Femur (tissue), 1 donor: ENCODE measurements around the gene C2orf15.
"Not testable (repeated sequence)": the region's sequence is repeated elsewhere in the genome, so short reads cannot be mapped to it uniquely, and the experiment has no call there.

Experiments
- DNase-seq: peaks from one replicate; pipeline ENCODE4 v3.0.0-alpha.2; 2017

C2orf15 gene, protein sequence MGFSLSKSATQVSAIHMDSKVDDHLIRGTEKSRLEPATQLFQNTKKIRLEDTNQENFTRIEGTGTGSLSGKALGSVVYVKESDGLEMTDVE

GRCh38 chr2:99141110-99142108 is at the start of gene C2orf15:
C2orf15 (plus strand) TSS chr2:99141707; CDS start chr2:99150559, 8,852 bp downstream.
- peak; percentile 93 for DNase-seq

DNA sequence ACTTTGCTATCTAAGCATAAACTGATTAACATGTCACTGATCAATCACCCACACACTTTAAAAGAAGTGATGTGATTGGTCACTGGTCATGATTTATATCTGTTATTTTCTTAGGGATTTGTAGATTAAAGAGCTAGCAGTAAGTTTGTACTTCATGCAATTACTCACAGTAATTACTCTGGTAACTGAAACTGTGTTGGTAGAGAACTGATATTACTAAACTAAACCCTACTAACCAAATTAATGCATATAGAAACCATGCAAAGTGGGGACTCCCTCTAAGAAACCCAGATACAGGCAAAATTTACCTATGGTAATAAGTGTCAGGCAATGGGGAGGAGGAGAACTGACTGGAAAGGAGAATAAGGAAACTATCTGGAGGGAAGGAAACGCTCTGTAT is 44.8 kb upstream of the C2orf15 start:
- DNase-seq: no peak

DNA sequence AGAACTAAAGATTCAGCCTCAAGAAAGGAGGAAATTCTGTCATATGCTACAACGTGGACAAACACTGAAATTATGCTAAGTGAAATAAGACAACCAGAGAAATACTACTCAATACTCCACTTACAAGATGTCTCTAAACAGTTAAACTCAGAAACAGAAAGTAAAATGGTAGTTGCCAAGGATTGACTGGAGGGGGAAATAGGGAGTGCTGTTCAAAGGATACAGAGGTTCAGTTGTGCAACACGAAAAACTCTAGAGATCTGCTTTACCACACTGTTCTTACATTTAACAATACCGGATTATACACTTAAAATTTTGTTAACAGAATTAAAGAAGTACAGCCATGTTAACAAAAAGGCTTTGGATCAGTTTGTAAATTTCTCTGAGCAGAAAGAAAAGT is 39.8 kb upstream of the C2orf15 start:
- no peak for DNase-seq

DNA sequence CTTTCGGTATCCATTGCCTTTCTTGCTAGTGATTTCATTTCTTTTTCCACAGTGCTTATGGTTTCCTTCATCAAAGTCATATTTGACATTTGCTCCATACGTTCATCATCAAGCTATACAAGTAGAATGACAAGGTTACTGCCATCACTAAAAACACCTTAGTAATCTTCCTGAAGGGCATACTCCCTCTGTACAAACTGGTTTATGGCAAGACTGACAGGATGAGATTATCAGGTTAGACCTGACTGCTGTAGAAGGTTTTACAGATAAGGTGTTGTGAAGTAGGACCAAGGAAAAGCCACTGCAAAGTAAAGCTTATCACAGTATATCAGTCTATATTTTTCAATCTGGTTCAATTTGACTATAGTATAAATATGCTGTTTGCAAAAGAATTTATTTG is 37.5 kb upstream of the C2orf15 start:
- DNase-seq: no peak

GRCh38 chr2:99106913-99107312 is 34.6 kb upstream of the C2orf15 start:
- DNase-seq: no peak

GRCh38 chr2:99111236-99111635 is 30.3 kb upstream of the C2orf15 start:
- DNase-seq: no peak

DNA sequence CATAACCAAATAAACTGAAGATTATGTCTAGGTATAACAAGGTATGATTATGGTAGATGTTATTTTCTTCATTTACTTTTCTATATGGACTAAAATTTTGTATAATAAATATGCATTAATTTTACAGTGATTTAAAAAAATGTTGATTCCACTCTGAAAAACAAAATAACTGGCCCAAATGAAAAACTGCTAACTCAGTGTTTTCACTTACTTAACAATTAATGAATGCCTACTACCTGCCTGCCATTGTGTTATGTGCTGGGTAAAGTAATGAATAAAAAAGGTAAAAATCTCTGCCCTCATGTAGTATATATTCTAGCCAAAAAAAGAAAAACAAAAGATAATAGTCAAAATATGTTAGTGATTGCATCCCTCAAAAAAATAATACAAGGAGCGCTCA is 29.6 kb upstream of the C2orf15 start:
- no peak for DNase-seq

DNA sequence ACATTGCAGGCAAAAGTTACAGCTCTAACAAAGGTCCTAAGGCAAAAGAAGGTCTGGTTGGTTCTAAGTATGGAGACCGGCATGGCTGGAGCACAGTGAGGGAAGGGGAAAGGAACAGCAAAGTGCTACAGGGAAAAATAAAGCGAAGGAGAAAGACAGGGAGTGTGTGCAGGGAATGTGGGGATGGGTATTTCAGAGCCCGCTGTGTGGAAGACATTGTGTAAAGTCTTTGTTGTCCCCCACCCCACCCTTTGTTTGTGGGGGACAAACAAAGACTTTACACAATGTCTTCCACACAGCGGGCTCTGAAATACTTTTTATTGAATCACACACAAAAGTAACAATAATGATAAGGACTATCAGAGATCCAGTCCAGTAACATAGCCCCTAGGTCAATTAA is 28.9 kb upstream of the C2orf15 start:
- no peak for DNase-seq

- no peak for DNase-seq
Observed at GRCh38 chr2:99127981-99128380, 13.5 kb upstream of the C2orf15 start.

DNA sequence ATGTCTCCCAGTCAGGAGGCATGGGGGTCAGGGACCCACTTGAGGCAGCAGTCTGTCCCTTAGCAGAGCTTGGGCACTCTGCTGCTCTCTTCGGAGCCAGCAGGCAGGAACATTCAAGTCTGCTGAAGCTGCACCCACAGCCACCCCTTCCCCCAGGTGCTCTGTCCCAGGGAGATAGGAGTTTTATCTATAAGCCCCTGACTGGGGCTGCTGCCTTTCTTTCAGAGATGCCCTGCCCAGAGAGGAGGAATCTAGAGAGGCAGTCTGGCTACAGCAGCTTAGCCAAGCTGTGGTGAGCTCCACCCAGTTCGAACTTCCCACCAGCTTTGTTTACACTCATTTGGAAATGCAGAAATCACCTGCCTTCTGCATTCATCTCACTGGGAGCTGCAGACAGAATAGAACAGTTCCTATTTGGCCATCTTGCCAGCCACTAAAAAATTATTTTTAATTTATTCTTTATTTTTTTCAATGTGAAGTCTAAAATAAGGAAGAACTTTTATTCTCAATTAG is 6.4 kb upstream of the C2orf15 start:
- not testable (repeated sequence) for DNase-seq

- no peak for DNase-seq
Observed at GRCh38 chr2:99139003-99139402, 2.5 kb upstream of the C2orf15 start.

GRCh38 chr2:99140056-99140859 is 1.2 kb upstream of the C2orf15 start:
- no peak for DNase-seq

DNA sequence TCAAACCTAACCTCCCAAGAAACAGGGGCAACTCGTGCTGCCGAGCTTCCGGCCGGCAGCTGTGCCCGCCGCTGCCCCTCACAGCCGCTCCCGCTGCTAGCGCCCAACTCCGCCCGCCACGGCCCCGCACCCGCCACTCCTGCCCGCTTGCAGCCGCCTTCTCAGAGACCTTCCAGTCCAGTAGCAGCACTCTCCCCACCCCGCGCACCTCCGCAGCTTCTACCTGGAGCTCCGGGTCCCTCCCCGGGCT is 722 bp upstream of the C2orf15 start:
- no peak for DNase-seq

- no peak for DNase-seq
Observed at GRCh38 chr2:99150706-99151105, 9.2 kb downstream of the C2orf15 start.

GRCh38 chr2:99152199-99152895 is 10.8 kb downstream of the C2orf15 start:
- no peak for DNase-seq

DNA sequence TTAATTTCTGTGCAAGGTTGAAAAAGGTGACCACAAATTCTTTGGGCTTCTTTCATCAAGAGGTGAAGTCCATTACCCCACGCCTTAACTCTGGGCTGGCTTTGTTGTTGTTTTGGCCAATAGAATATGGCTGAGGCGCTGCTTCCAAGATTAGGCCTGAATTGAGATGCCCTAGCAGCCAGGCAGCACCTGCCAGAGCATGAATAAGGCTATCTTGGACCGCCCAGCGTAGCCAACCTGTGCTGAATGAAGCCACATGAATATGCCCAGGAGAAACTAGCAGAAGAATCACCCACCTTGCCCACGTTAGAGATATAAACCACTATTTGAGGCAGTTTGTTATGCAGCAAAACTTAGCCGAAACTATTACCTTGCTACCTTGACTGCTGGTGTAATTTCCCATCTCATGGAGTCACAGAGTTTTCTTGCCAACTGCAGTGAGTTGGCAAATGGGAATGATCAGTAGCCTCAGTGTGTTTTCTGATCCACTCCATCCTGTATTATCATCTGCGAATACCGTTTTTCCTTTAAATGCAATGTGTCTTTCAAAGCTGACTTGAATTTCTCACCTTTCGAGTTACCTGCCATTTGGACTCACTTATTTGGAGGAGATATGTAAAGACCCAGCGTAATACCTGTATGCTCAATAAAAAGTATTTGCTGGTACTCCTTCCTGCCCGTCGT is 12.6 kb downstream of the C2orf15 start:
- DNase-seq: no peak

- DNase-seq: peak; percentile 95
Observed at GRCh38 chr2:99154643-99155536, 13.4 kb downstream of the C2orf15 start, which contains the start of the genes LIPT1 and TSGA10. LIPT1 (plus strand) TSS chr2:99154967; CDS start chr2:99161958, 6,991 bp downstream. TSGA10 (minus strand) TSS chr2:99154942; CDS start chr2:99109439, 45,503 bp downstream.

- no peak for DNase-seq
Observed at GRCh38 chr2:99156891-99157290, 15.4 kb downstream of the C2orf15 start.

GRCh38 chr2:99158599-99158998 is 17.1 kb downstream of the C2orf15 start:
- DNase-seq: no peak

DNA sequence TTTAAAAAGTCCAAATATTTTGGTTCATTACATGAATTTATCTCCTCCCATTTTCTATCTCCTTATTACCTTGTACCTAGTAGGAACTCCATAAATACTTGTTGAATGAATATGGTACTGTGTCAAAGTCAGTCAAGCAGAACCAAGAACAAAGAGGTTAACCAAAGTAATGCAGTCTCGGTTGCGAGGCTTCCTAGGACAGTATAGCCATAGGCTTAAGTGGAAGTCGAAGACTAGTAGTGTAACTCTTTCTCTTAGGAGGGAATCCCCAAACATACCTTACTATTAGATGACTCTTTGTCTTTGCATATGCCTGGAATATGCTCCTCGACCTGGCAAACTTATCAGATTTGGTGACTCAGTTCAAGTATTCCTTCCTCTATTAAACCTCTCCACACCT is 18.1 kb downstream of the C2orf15 start:
- DNase-seq: no peak

GRCh38 chr2:99166218-99166617 is 24.7 kb downstream of the C2orf15 start:
- no peak for DNase-seq
